ENCODE measurements around the gene SLC4A9.

The SLC4A9 gene

GRCh38 chr5:140361901-140362300 lies 1.9 kb downstream of the SLC4A9 start:
- no peak for DNase-seq (ENCODE audit: low read depth in 2 of 2)

GRCh38 chr5:140362311-140362710 lies 2.3 kb downstream of the SLC4A9 start:
- DNase-seq (ENCODE audit: low read depth in 2 of 2), result no peak

GRCh38 chr5:140362875-140363630 lies 3.1 kb downstream of the SLC4A9 start:
- DNase-seq (ENCODE audit: low read depth in 2 of 2), result peak; percentile 62 to 89

- no peak for DNase-seq (ENCODE audit: low read depth in 2 of 2)
These were observed 3.9 kb downstream of the SLC4A9 start for GRCh38 chr5:140363631-140364471.

- DNase-seq (ENCODE audit: low read depth in 2 of 2), result no peak
These were observed 4.4 kb downstream of the SLC4A9 start for GRCh38 chr5:140364472-140364765.

- no peak for DNase-seq (ENCODE audit: low read depth in 2 of 2)
These were observed 5.3 kb downstream of the SLC4A9 start for GRCh38 chr5:140365282-140365681.

- no peak for DNase-seq (ENCODE audit: low read depth in 2 of 2)
These were observed 5.9 kb downstream of the SLC4A9 start for GRCh38 chr5:140365941-140366340.

GRCh38 chr5:140366589-140367255 lies 6.7 kb downstream of the SLC4A9 start:
- DNase-seq (ENCODE audit: low read depth in 2 of 2), result no peak

- no peak for DNase-seq (ENCODE audit: low read depth in 2 of 2)
These were observed 7.4 kb downstream of the SLC4A9 start for GRCh38 chr5:140367256-140368013.

- no peak for DNase-seq (ENCODE audit: low read depth in 2 of 2)
These were observed 11.6 kb downstream of the SLC4A9 start for GRCh38 chr5:140371356-140372151.

- DNase-seq (ENCODE audit: low read depth in 2 of 2), result no peak
These were observed 13.0 kb downstream of the SLC4A9 start for GRCh38 chr5:140372971-140373487.

- no peak for DNase-seq (ENCODE audit: low read depth in 2 of 2)
These were observed 21.4 kb downstream of the SLC4A9 start for GRCh38 chr5:140381351-140381750.

- no peak for DNase-seq (ENCODE audit: low read depth in 2 of 2)
These were observed 22.0 kb downstream of the SLC4A9 start for GRCh38 chr5:140381972-140382371.

GRCh38 chr5:140382866-140383265 lies 22.9 kb downstream of the SLC4A9 start:
- DNase-seq (ENCODE audit: low read depth in 2 of 2), result no peak

- no peak for DNase-seq (ENCODE audit: low read depth in 2 of 2)
These were observed 23.3 kb downstream of the SLC4A9 start for GRCh38 chr5:140383300-140383699.

- no peak for DNase-seq (ENCODE audit: low read depth in 2 of 2)
These were observed 28.1 kb downstream of the SLC4A9 start for GRCh38 chr5:140388052-140388451.

- no peak for DNase-seq (ENCODE audit: low read depth in 2 of 2)
These were observed 31.3 kb downstream of the SLC4A9 start for GRCh38 chr5:140391312-140391711.

GRCh38 chr5:140391732-140392131 lies 31.7 kb downstream of the SLC4A9 start:
- no peak for DNase-seq (ENCODE audit: low read depth in 2 of 2)

GRCh38 chr5:140393738-140394137 lies 33.7 kb downstream of the SLC4A9 start:
- no peak for DNase-seq (ENCODE audit: low read depth in 2 of 2)

- DNase-seq (ENCODE audit: low read depth in 2 of 2), result no peak
These were observed 38.4 kb downstream of the SLC4A9 start for GRCh38 chr5:140398379-140398811.

All from stimulated activated CD4-positive, alpha-beta T cell treated with anti-CD3 and anti-CD28 coated beads, Interleukin-12 subunit alpha, Interleukin-12 subunit beta, amount 100 ng/mL, for 24 hours (primary cell).